ENCODE data around the gene ENAH.

The ENAH gene

GRCh38 chr1:225462714-225463574 is 190.0 kb downstream of the ENAH start:
- Histone ChIP-seq H3K27ac (replicated peaks) (no peak overlapping the region), H3K4me3 (replicated peaks; ENCODE audit: insufficient read depth, low read length) (no peak overlapping the region), H3K27me3 (ENCODE audit: insufficient read depth, poor library complexity, severe bottlenecking) (no peaks in the 10 kb centered on the region)
- DNase-seq (ENCODE audit: low read depth in 1 of 2, low spot score in 1 of 2) = no peak
- no peak for TF ChIP-seq SPI1 (IDR thresholded peaks at IDR 0.05; ENCODE audit: borderline replicate concordance, low read depth)
- no peak for TF ChIP-seq GABPA (IDR thresholded peaks at IDR 0.05; ENCODE audit: low read depth)
- no peak for TF ChIP-seq POLR2AphosphoS5 (IDR thresholded peaks at IDR 0.05; ENCODE audit: low read depth)
- no peak for TF ChIP-seq REST (IDR thresholded peaks at IDR 0.05; ENCODE audit: insufficient replicate concordance, low read depth)
- TF ChIP-seq CTCF (IDR thresholded peaks at IDR 0.05; ENCODE audit: insufficient read depth, low read length) = no peak

- no peak overlapping the region for H3K4me3 ChIP-seq (replicated peaks; ENCODE audit: insufficient read depth, low read length)
- TF ChIP-seq REST (IDR thresholded peaks at IDR 0.05; ENCODE audit: insufficient replicate concordance, low read depth) (no peak), POLR2AphosphoS5 (IDR thresholded peaks at IDR 0.05; ENCODE audit: low read depth) (no peak), GABPA (IDR thresholded peaks at IDR 0.05; ENCODE audit: low read depth) (no peak), CTCF (IDR thresholded peaks at IDR 0.05; ENCODE audit: insufficient read depth, low read length) (no peak), SPI1 (IDR thresholded peaks at IDR 0.05; ENCODE audit: borderline replicate concordance, low read depth) (no peak)
- H3K27ac ChIP-seq (replicated peaks) = no peak overlapping the region
- H3K27me3 ChIP-seq (ENCODE audit: insufficient read depth, poor library complexity, severe bottlenecking) = no peaks in the 10 kb centered on the region
- DNase-seq (ENCODE audit: low read depth in 1 of 2, low spot score in 1 of 2) = no peak
These were observed 190.6 kb downstream of the ENAH start for GRCh38 chr1:225462429-225462713.

GRCh38 chr1:225461533-225462428 is 191.1 kb downstream of the ENAH start:
- DNase-seq (ENCODE audit: low read depth in 1 of 2, low spot score in 1 of 2) = no peak
- Histone ChIP-seq H3K4me3 (replicated peaks; ENCODE audit: insufficient read depth, low read length) (no peak overlapping the region), H3K27me3 (ENCODE audit: insufficient read depth, poor library complexity, severe bottlenecking) (no peaks in the 10 kb centered on the region), H3K27ac (replicated peaks) (no peak overlapping the region)
- TF ChIP-seq POLR2AphosphoS5 (IDR thresholded peaks at IDR 0.05; ENCODE audit: low read depth) (no peak), SPI1 (IDR thresholded peaks at IDR 0.05; ENCODE audit: borderline replicate concordance, low read depth) (no peak), GABPA (IDR thresholded peaks at IDR 0.05; ENCODE audit: low read depth) (no peak), REST (IDR thresholded peaks at IDR 0.05; ENCODE audit: insufficient replicate concordance, low read depth) (no peak), CTCF (IDR thresholded peaks at IDR 0.05; ENCODE audit: insufficient read depth, low read length) (no peak)

Measured in HL-60 (cell line).